Measurements from ENCODE around the gene CD99. TPM values are rescaled to one million over a fixed set of nuclear protein-coding genes. Genes with fewer than 3 reads are reported as not detected.
"Not testable (repeated sequence)": the region's sequence is repeated elsewhere in the genome, so short reads cannot be mapped to it uniquely, and the experiment has no call there.

Gene CD99
- total and polyA plus RNA-seq, 4 donors = 49.9 to 165 (median 102) TPM

- Histone ChIP-seq H3K27ac (ENCODE audit: low read depth in 1 of 2, low read length in 2 of 2) (no peak overlapping the region), H3K27me3 (ENCODE audit: control insufficient read depth in 4 of 4, insufficient read depth in 4 of 4, low read length in 3 of 4) (no peaks in the 10 kb centered on the region), H3K4me3 (ENCODE audit: low read depth in 1 of 3, low read length in 3 of 3) (no peak overlapping the region), H3K9me3 (ENCODE audit: control insufficient read depth in 4 of 4, low read length in 3 of 4) (peaks cover 0 to 3% (median 2%) of the 10 kb centered on the region in 4 donors), H3K36me3 (ENCODE audit: control insufficient read depth in 4 of 4, insufficient read depth in 3 of 4, low read depth in 1 of 4, low read length in 3 of 4) (no peaks in the 10 kb centered on the region), H3K9ac (ENCODE audit: low read depth in 1 of 2, low read length in 2 of 2) (no peak overlapping the region), H3K4me1 (ENCODE audit: control insufficient read depth in 4 of 4, insufficient read depth in 4 of 4, low read length in 3 of 4) (no peaks in the 10 kb centered on the region)
- WGBS = 88% methylated on average over 1 of the region's 1 CpG
- DNase-seq (ENCODE audit: low spot score) = no peak
- TF ChIP-seq HNF4G (IDR thresholded peaks at IDR 0.05) (no peak), HNF4A (conservative IDR thresholded peaks at IDR 0.05) (no peak), NR2F2 (IDR thresholded peaks at IDR 0.05) (no peak), FOXA1 (IDR thresholded peaks at IDR 0.05) (no peak)
These were observed 78.5 kb downstream of the CD99 start for GRCh38 chrX:2769615-2770014.

GRCh38 chrX:2773166-2774055 lies 82.3 kb downstream of the CD99 start:
- not testable (repeated sequence) for H3K27ac ChIP-seq (ENCODE audit: low read depth in 1 of 2, low read length in 2 of 2); H3K9me3 ChIP-seq (ENCODE audit: control insufficient read depth in 4 of 4, low read length in 3 of 4); H3K4me1 ChIP-seq (ENCODE audit: control insufficient read depth in 4 of 4, insufficient read depth in 4 of 4, low read length in 3 of 4); H3K9ac ChIP-seq (ENCODE audit: low read depth in 1 of 2, low read length in 2 of 2); H3K4me3 ChIP-seq (ENCODE audit: low read depth in 1 of 3, low read length in 3 of 3); H3K27me3 ChIP-seq (ENCODE audit: control insufficient read depth in 4 of 4, insufficient read depth in 4 of 4, low read length in 3 of 4); DNase-seq (ENCODE audit: low spot score); H3K36me3 ChIP-seq (ENCODE audit: control insufficient read depth in 4 of 4, insufficient read depth in 3 of 4, low read depth in 1 of 4, low read length in 3 of 4)
- 90% methylated on average over 10 of the region's 10 CpGs for WGBS

- 90% methylated on average over 5 of the region's 5 CpGs for WGBS
- no peak overlapping the region for H3K9ac ChIP-seq (ENCODE audit: low read depth in 1 of 2, low read length in 2 of 2)
- no peak for DNase-seq (ENCODE audit: low spot score)
These were observed 83.0 kb downstream of the CD99 start for GRCh38 chrX:2774057-2774456.

More at GRCh38 chrX:2774057-2774456, 83.0 kb downstream of the CD99 start:
- Histone ChIP-seq H3K4me1 (ENCODE audit: control insufficient read depth in 4 of 4, insufficient read depth in 4 of 4, low read length in 3 of 4) (no peaks in the 10 kb centered on the region), H3K9me3 (ENCODE audit: control insufficient read depth in 4 of 4, low read length in 3 of 4) (peaks cover 0 to 5% (median 2%) of the 10 kb centered on the region in 4 donors), H3K27ac (ENCODE audit: low read depth in 1 of 2, low read length in 2 of 2) (no peak overlapping the region), H3K27me3 (ENCODE audit: control insufficient read depth in 4 of 4, insufficient read depth in 4 of 4, low read length in 3 of 4) (no peaks in the 10 kb centered on the region), H3K36me3 (ENCODE audit: control insufficient read depth in 4 of 4, insufficient read depth in 3 of 4, low read depth in 1 of 4, low read length in 3 of 4) (no peaks in the 10 kb centered on the region), H3K4me3 (ENCODE audit: low read depth in 1 of 3, low read length in 3 of 3) (no peak overlapping the region)
- TF ChIP-seq REST (IDR thresholded peaks at IDR 0.05) (no peak), ZBTB33 (IDR thresholded peaks at IDR 0.05) (no peak), JUND (IDR thresholded peaks at IDR 0.05) (no peak), RXRA (IDR thresholded peaks at IDR 0.05) (no peak), RAD21 (IDR thresholded peaks at IDR 0.05) (no peak), NR2F2 (IDR thresholded peaks at IDR 0.05) (no peak), SP1 (IDR thresholded peaks at IDR 0.05) (no peak), GABPA (IDR thresholded peaks at IDR 0.05 in 1 of 2, conservative IDR thresholded peaks at IDR 0.05 in 1 of 2) (no peak), EGR1 (IDR thresholded peaks at IDR 0.05; ENCODE audit: low read depth in 2 of 2) (no peak), HNF4A (conservative IDR thresholded peaks at IDR 0.05) (no peak), FOXA1 (IDR thresholded peaks at IDR 0.05) (no peak), ATF3 (IDR thresholded peaks at IDR 0.05) (no peak), MAX (IDR thresholded peaks at IDR 0.05) (no peak), TAF1 (conservative IDR thresholded peaks at IDR 0.05) (no peak), YY1 (IDR thresholded peaks at IDR 0.05) (no peak), CTCF (IDR thresholded peaks at IDR 0.05; ENCODE audit: low read depth, low read length, missing input control) (no peak), FOXA2 (IDR thresholded peaks at IDR 0.05) (no peak), HNF4G (IDR thresholded peaks at IDR 0.05) (no peak)

All from liver (tissue), 9 donors.